ENCODE data around the gene EXOC6B.
A peak's percentile ranks its signal among the peaks of the same experiment; 100 is the strongest.

The EXOC6B gene

GRCh38 chr2:72826156-72826477 is 284 bp upstream of the EXOC6B start:
- Histone ChIP-seq H3K4me1 (ENCODE audit: low read length) (peaks cover 40% of the 10 kb centered on the region), H3K36me3 (replicated peaks; ENCODE audit: low read depth, low read length) (peaks cover 3% of the 10 kb centered on the region), H3K4me3 (ENCODE audit: low read length) (peak overlapping the region; percentile 91), H3K27ac (ENCODE audit: low read length) (no peak overlapping the region), H2AFZ (ENCODE audit: low read depth, low read length) (peak overlapping the region; percentile 68), H3K27me3 (ENCODE audit: low read depth, low read length) (no peaks in the 10 kb centered on the region), H4K20me1 (ENCODE audit: insufficient read depth, low read length) (0 out of 2 replicates have a peak, but pooled peaks cover 3% of the 10 kb centered on the region), H3K9me3 (ENCODE audit: insufficient read depth, low read length) (no peaks in the 10 kb centered on the region), H3K9ac (ENCODE audit: low read length) (no peak overlapping the region), H3K4me2 (ENCODE audit: low read length) (peak overlapping the region; percentile 96), H3K79me2 (ENCODE audit: low read length) (peaks cover 5% of the 10 kb centered on the region; the same call in 1 of the 2 replicates)
- no peak for TF ChIP-seq EZH2phosphoT487 (IDR thresholded peaks at IDR 0.05; ENCODE audit: low read depth)
- TF ChIP-seq CTCF (IDR thresholded peaks at IDR 0.05; ENCODE audit: low read depth, low read length), result no peak

GRCh38 chr2:72824224-72824842 is 1.5 kb downstream of the EXOC6B start:
- Histone ChIP-seq H3K9ac (ENCODE audit: low read length) (no peak overlapping the region), H3K27me3 (ENCODE audit: low read depth, low read length) (no peaks in the 10 kb centered on the region), H3K4me2 (ENCODE audit: low read length) (peak overlapping the region; percentile 96), H3K36me3 (replicated peaks; ENCODE audit: low read depth, low read length) (peaks cover 3% of the 10 kb centered on the region), H3K9me3 (ENCODE audit: insufficient read depth, low read length) (no peaks in the 10 kb centered on the region), H4K20me1 (ENCODE audit: insufficient read depth, low read length) (0 out of 2 replicates have a peak, but pooled peaks cover 3% of the 10 kb centered on the region), H3K4me1 (ENCODE audit: low read length) (peaks cover 22% of the 10 kb centered on the region), H3K4me3 (ENCODE audit: low read length) (peak overlapping the region; percentile 91; the same call in 1 of the 2 replicates), H2AFZ (ENCODE audit: low read depth, low read length) (no peak overlapping the region), H3K27ac (ENCODE audit: low read length) (no peak overlapping the region), H3K79me2 (ENCODE audit: low read length) (peaks cover 5% of the 10 kb centered on the region; the same call in 1 of the 2 replicates)
- no peak for TF ChIP-seq EZH2phosphoT487 (IDR thresholded peaks at IDR 0.05; ENCODE audit: low read depth)
- TF ChIP-seq CTCF (IDR thresholded peaks at IDR 0.05; ENCODE audit: low read depth, low read length), result no peak

GRCh38 chr2:72822794-72823193 is 3.0 kb downstream of the EXOC6B start:
- no peak overlapping the region for H3K4me3 ChIP-seq (ENCODE audit: low read length)
- peaks cover 5% of the 10 kb centered on the region; the same call in 1 of the 2 replicates for H3K79me2 ChIP-seq (ENCODE audit: low read length)
- 0 out of 2 replicates have a peak, but pooled peaks cover 3% of the 10 kb centered on the region for H4K20me1 ChIP-seq (ENCODE audit: insufficient read depth, low read length)
- TF ChIP-seq CTCF (IDR thresholded peaks at IDR 0.05; ENCODE audit: low read depth, low read length) (no peak), EZH2phosphoT487 (IDR thresholded peaks at IDR 0.05; ENCODE audit: low read depth) (no peak)
- H3K27ac ChIP-seq (ENCODE audit: low read length), result no peak overlapping the region
- no peak overlapping the region for H2AFZ ChIP-seq (ENCODE audit: low read depth, low read length)
- no peaks in the 10 kb centered on the region for H3K9me3 ChIP-seq (ENCODE audit: insufficient read depth, low read length)
- peaks cover 20% of the 10 kb centered on the region for H3K4me1 ChIP-seq (ENCODE audit: low read length)
- H3K27me3 ChIP-seq (ENCODE audit: low read depth, low read length), result no peaks in the 10 kb centered on the region
- no peak overlapping the region for H3K9ac ChIP-seq (ENCODE audit: low read length)
- peaks cover 3% of the 10 kb centered on the region for H3K36me3 ChIP-seq (replicated peaks; ENCODE audit: low read depth, low read length)
- no peak overlapping the region for H3K4me2 ChIP-seq (ENCODE audit: low read length)

- TF ChIP-seq CTCF (IDR thresholded peaks at IDR 0.05; ENCODE audit: low read depth, low read length) (no peak), EZH2phosphoT487 (IDR thresholded peaks at IDR 0.05; ENCODE audit: low read depth) (no peak)
- peaks cover 5% of the 10 kb centered on the region; the same call in 1 of the 2 replicates for H3K79me2 ChIP-seq (ENCODE audit: low read length)
- H3K27ac ChIP-seq (ENCODE audit: low read length), result no peak overlapping the region
- H3K9me3 ChIP-seq (ENCODE audit: insufficient read depth, low read length), result no peaks in the 10 kb centered on the region
- H3K27me3 ChIP-seq (ENCODE audit: low read depth, low read length), result no peaks in the 10 kb centered on the region
- H3K4me1 ChIP-seq (ENCODE audit: low read length), result peaks cover 20% of the 10 kb centered on the region
- H3K36me3 ChIP-seq (replicated peaks; ENCODE audit: low read depth, low read length), result peaks cover 3% of the 10 kb centered on the region
- H3K4me2 ChIP-seq (ENCODE audit: low read length), result no peak overlapping the region
- no peak overlapping the region for H2AFZ ChIP-seq (ENCODE audit: low read depth, low read length)
- no peak overlapping the region for H3K4me3 ChIP-seq (ENCODE audit: low read length)
- 0 out of 2 replicates have a peak, but pooled peaks cover 3% of the 10 kb centered on the region for H4K20me1 ChIP-seq (ENCODE audit: insufficient read depth, low read length)
- H3K9ac ChIP-seq (ENCODE audit: low read length), result no peak overlapping the region
Observed at GRCh38 chr2:72821983-72822382, 3.9 kb downstream of the EXOC6B start.
